GM23338 (cell line): ENCODE results near the gene KRTAP12-4. TPM values are rescaled to one million over a fixed set of nuclear protein-coding genes. Genes with fewer than 3 reads are reported as not detected.

Experiments used
- ATAC-seq: fragments of 200-7000 bp; cut with Tn5 transposase; 3 replicates; pipeline ENCODE4 v1.9.1; 2020
- DNase-seq: peaks from one replicate; pipeline ENCODE4 v3.0.0-alpha.2; 2015; ENCODE audit warnings: low spot score
- H2AFZ ChIP-seq: fragments of 200-600 bp; sonication (generic); 2 replicates; pipeline ENCODE4 v1.8.0; 2016; ENCODE audit warnings: antibody characterized with exemption, mild to moderate bottlenecking, moderate library complexity
- H3F3A ChIP-seq: fragments of 200-600 bp; sonication (generic); replicated peaks from 2 replicates; pipeline ENCODE4 v1.8.0; 2017; ENCODE audit warnings: antibody characterized with exemption, mixed run types, low read depth
- H3K27ac ChIP-seq: fragments of 200-600 bp; sonication (generic); 2 replicates; pipeline ENCODE4 v1.6.1; 2016; ENCODE audit warnings: low read depth
- H3K27me3 ChIP-seq: fragments of 200-600 bp; sonication (generic); 2 replicates; pipeline ENCODE4 v1.8.0; 2016; ENCODE audit warnings: mild to moderate bottlenecking, mixed run types, moderate library complexity; ENCODE audit not compliant: insufficient read depth
- H3K36me3 ChIP-seq: fragments of 200-600 bp; sonication (generic); 2 replicates; pipeline ENCODE4 v1.8.0; 2016; ENCODE audit warnings: mild to moderate bottlenecking; ENCODE audit not compliant: insufficient read depth
- H3K4me1 ChIP-seq: fragments of 200-600 bp; sonication (generic); 2 replicates; pipeline ENCODE4 v1.8.0; 2016; ENCODE audit warnings: mild to moderate bottlenecking, moderate library complexity; ENCODE audit not compliant: insufficient read depth
- H3K4me2 ChIP-seq: fragments of 200-600 bp; sonication (generic); 2 replicates; pipeline ENCODE4 v1.7.1; 2017; ENCODE audit warnings: mixed run types
- H3K4me3 ChIP-seq: fragments of 200-600 bp; sonication (generic); 2 replicates; pipeline ENCODE4 v1.6.1; 2016; ENCODE audit warnings: mixed run types
- H3K79me2 ChIP-seq: fragments of 200-600 bp; sonication (generic); replicated peaks from 2 replicates; pipeline ENCODE4 v1.8.0; 2017; ENCODE audit warnings: mild to moderate bottlenecking; ENCODE audit not compliant: insufficient read depth
- H3K9me2 ChIP-seq: fragments of 200-600 bp; sonication (generic); 2 replicates; pipeline ENCODE4 v1.8.0; 2017; ENCODE audit not compliant: insufficient read depth
- H4K20me1 ChIP-seq: fragments of 200-600 bp; sonication (generic); replicated peaks from 2 replicates; pipeline ENCODE4 v1.8.0; 2017; ENCODE audit warnings: mild to moderate bottlenecking; ENCODE audit not compliant: insufficient read depth
- H3K27ac Mint-ChIP-seq: 2 replicates; pipeline ENCODE4 v1.8.0; 2020; ENCODE audit warnings: inconsistent platforms, mild to moderate bottlenecking, moderate library complexity, mixed read lengths
- H3K27me3 Mint-ChIP-seq: 3 replicates; pipeline ENCODE4 v1.8.0; 2022; ENCODE audit warnings: low read depth, mild to moderate bottlenecking, moderate library complexity, mixed read lengths, inconsistent platforms; ENCODE audit not compliant: insufficient read depth, poor library complexity
- H3K36me3 Mint-ChIP-seq: 3 replicates; pipeline ENCODE4 v1.8.0; 2021; ENCODE audit warnings: low read depth, mild to moderate bottlenecking, inconsistent platforms, moderate library complexity, mixed read lengths
- H3K4me1 Mint-ChIP-seq: 3 replicates; pipeline ENCODE4 v1.8.0; 2020; ENCODE audit warnings: mild to moderate bottlenecking, inconsistent platforms, mixed read lengths
- H3K4me3 Mint-ChIP-seq: 3 replicates; pipeline ENCODE4 v1.8.0; 2021; ENCODE audit warnings: moderate library complexity, mild to moderate bottlenecking, inconsistent platforms, mixed read lengths
- H3K9me3 Mint-ChIP-seq: 3 replicates; pipeline ENCODE4 v1.8.0; 2020; ENCODE audit warnings: moderate library complexity, mild to moderate bottlenecking, inconsistent platforms, mixed read lengths
- CREB1 ChIP-seq: fragments of 250-450 bp; sonication (Bioruptor Pico); IDR thresholded peaks from 2 replicates; pipeline ENCODE4 v1.5.0; 2020; ENCODE audit warnings: low read depth, mild to moderate bottlenecking, moderate library complexity
- EZH2 ChIP-seq: fragments of 200-600 bp; sonication (generic); IDR thresholded peaks from one replicate; pipeline ENCODE4 v1.8.0; 2017; ENCODE audit warnings: antibody characterized with exemption, mild to moderate bottlenecking, low read depth; ENCODE audit not compliant: unreplicated experiment
- EZH2phosphoT487 ChIP-seq: fragments of 200-600 bp; sonication (generic); IDR thresholded peaks from one replicate; pipeline ENCODE4 v1.8.1; 2018; ENCODE audit warnings: antibody characterized with exemption; ENCODE audit not compliant: unreplicated experiment
- JUNB ChIP-seq: IDR thresholded peaks from one replicate; pipeline ENCODE4 v1.6.1; 2016; ENCODE audit warnings: antibody characterized with exemption; ENCODE audit not compliant: unreplicated experiment
- NANOG ChIP-seq: IDR thresholded peaks from 2 replicates; pipeline ENCODE4 v1.6.1; 2016; ENCODE audit warnings: antibody characterized with exemption, borderline replicate concordance
- POLR2AphosphoS5 ChIP-seq: IDR thresholded peaks from 2 replicates; pipeline ENCODE4 v1.6.1; 2016; ENCODE audit warnings: antibody characterized with exemption, low read depth
- STAT1 ChIP-seq: IDR thresholded peaks from one replicate; pipeline ENCODE4 v1.6.1; 2016; ENCODE audit warnings: antibody characterized with exemption; ENCODE audit not compliant: unreplicated experiment
- ZNF114 ChIP-seq: fragments of 250-450 bp; sonication (Bioruptor Pico); IDR thresholded peaks from 2 replicates; pipeline ENCODE4 v1.5.0; 2020; ENCODE audit warnings: mild to moderate bottlenecking, moderate library complexity
- polyA plus RNA-seq: library from polyadenylated mRNA; unstranded; fragments of >200 nt; fragmentation: Nextera tagmentation; extraction: Ambion mirVana; gene quantifications from 2 replicates; pipeline ENCODE4 v1.2.1, GENCODE V29; 2016
- total RNA-seq: library from RNA; depleted of rRNA; stranded (reverse); fragments of >200 nt; shearing (Covaris generic); gene quantifications from 2 replicates; pipeline ENCODE4 v1.2.3, GENCODE V29; 2014
- TF ChIP-seq, protein P1 (sequence below): IDR thresholded peaks from one replicate; pipeline ENCODE4 v1.6.1; 2018; ENCODE audit warnings: antibody characterized with exemption; ENCODE audit not compliant: unreplicated experiment
- TF ChIP-seq, protein P2 (sequence below), 2 experiments: fragments of 200-600 bp in 1 of 2; sonication (generic) in 1 of 2; conservative IDR thresholded peaks; 2 replicates each; pipeline versions ENCODE4 v1.5.1 to v1.6.1; 2016 to 2017; ENCODE audit warnings: antibody characterized with exemption in 2 of 2, low read depth in 2 of 2, mild to moderate bottlenecking in 2 of 2, moderate library complexity in 1 of 2
- TF ChIP-seq, protein P3 (sequence below): IDR thresholded peaks from 2 replicates; pipeline ENCODE4 v1.6.1; 2016; ENCODE audit warnings: antibody characterized with exemption
- TF ChIP-seq, protein P4 (sequence below): fragments of 250-450 bp; sonication (Bioruptor Pico); IDR thresholded peaks from 2 replicates; pipeline ENCODE4 v1.5.0; 2020; ENCODE audit warnings: mild to moderate bottlenecking, moderate library complexity

The KRTAP12-4 gene
- total and polyA plus RNA-seq, 2 experiments from 2014 or later: not detected

DNA sequence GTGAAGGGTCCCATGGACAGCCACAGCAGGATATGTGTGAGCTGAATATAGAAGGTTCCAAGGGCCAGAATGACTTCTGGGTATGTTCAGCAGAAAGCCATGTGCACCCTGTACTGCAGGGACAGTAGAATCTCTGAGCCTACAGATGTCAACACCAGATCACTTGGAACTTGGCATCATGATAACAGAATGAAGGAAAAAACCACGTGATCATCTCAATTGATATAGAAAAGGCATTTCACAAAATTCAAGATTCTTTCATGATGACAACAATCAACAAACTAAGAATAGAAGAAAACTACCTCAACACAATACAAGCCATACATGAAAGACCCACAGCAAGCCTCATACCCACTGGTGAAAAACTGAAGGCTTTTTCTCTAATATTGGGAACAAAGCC, 13.2 kb upstream of the KRTAP12-4 start:
- H3K27ac ChIP-seq: no peak overlapping the region
- Mint-ChIP-seq H3K9me3 (peaks cover 47% of the 10 kb centered on the region), H3K36me3 (peaks cover 12% of the 10 kb centered on the region), H3K4me3 (no peak overlapping the region), H3K27me3 (peaks cover 1% of the 10 kb centered on the region), H3K27ac (no peak overlapping the region), H3K4me1 (no peaks in the 10 kb centered on the region; the same call in 2 of the 3 replicates)
- no peaks in the 10 kb centered on the region for H3K4me1 ChIP-seq
- no peaks in the 10 kb centered on the region for H3K9me2 ChIP-seq
- H3F3A ChIP-seq: no peaks in the 10 kb centered on the region
- H3K27me3 ChIP-seq: no peaks in the 10 kb centered on the region
- DNase-seq (no peak), ATAC-seq (no peak)
- TF ChIP-seq, protein P1, sequence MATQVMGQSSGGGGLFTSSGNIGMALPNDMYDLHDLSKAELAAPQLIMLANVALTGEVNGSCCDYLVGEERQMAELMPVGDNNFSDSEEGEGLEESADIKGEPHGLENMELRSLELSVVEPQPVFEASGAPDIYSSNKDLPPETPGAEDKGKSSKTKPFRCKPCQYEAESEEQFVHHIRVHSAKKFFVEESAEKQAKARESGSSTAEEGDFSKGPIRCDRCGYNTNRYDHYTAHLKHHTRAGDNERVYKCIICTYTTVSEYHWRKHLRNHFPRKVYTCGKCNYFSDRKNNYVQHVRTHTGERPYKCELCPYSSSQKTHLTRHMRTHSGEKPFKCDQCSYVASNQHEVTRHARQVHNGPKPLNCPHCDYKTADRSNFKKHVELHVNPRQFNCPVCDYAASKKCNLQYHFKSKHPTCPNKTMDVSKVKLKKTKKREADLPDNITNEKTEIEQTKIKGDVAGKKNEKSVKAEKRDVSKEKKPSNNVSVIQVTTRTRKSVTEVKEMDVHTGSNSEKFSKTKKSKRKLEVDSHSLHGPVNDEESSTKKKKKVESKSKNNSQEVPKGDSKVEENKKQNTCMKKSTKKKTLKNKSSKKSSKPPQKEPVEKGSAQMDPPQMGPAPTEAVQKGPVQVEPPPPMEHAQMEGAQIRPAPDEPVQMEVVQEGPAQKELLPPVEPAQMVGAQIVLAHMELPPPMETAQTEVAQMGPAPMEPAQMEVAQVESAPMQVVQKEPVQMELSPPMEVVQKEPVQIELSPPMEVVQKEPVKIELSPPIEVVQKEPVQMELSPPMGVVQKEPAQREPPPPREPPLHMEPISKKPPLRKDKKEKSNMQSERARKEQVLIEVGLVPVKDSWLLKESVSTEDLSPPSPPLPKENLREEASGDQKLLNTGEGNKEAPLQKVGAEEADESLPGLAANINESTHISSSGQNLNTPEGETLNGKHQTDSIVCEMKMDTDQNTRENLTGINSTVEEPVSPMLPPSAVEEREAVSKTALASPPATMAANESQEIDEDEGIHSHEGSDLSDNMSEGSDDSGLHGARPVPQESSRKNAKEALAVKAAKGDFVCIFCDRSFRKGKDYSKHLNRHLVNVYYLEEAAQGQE: no peak
- no peak for TF ChIP-seq EZH2
- TF ChIP-seq STAT1: no peak
- TF ChIP-seq EZH2phosphoT487: no peak
- TF ChIP-seq POLR2AphosphoS5: no peak
- no peak for TF ChIP-seq ZNF114 (CRISPR knock-in tag)
- TF ChIP-seq, protein P2, sequence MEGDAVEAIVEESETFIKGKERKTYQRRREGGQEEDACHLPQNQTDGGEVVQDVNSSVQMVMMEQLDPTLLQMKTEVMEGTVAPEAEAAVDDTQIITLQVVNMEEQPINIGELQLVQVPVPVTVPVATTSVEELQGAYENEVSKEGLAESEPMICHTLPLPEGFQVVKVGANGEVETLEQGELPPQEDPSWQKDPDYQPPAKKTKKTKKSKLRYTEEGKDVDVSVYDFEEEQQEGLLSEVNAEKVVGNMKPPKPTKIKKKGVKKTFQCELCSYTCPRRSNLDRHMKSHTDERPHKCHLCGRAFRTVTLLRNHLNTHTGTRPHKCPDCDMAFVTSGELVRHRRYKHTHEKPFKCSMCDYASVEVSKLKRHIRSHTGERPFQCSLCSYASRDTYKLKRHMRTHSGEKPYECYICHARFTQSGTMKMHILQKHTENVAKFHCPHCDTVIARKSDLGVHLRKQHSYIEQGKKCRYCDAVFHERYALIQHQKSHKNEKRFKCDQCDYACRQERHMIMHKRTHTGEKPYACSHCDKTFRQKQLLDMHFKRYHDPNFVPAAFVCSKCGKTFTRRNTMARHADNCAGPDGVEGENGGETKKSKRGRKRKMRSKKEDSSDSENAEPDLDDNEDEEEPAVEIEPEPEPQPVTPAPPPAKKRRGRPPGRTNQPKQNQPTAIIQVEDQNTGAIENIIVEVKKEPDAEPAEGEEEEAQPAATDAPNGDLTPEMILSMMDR (conservative IDR thresholded peaks at IDR 0.05; ENCODE audit: low read depth in 2 of 2): no peak
- TF ChIP-seq, protein P3, sequence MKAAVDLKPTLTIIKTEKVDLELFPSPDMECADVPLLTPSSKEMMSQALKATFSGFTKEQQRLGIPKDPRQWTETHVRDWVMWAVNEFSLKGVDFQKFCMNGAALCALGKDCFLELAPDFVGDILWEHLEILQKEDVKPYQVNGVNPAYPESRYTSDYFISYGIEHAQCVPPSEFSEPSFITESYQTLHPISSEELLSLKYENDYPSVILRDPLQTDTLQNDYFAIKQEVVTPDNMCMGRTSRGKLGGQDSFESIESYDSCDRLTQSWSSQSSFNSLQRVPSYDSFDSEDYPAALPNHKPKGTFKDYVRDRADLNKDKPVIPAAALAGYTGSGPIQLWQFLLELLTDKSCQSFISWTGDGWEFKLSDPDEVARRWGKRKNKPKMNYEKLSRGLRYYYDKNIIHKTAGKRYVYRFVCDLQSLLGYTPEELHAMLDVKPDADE: no peak
- no peak for TF ChIP-seq JUNB
- no peak for TF ChIP-seq NANOG
- TF ChIP-seq CREB1 (CRISPR knock-in tag): no peak
- TF ChIP-seq, protein P4, sequence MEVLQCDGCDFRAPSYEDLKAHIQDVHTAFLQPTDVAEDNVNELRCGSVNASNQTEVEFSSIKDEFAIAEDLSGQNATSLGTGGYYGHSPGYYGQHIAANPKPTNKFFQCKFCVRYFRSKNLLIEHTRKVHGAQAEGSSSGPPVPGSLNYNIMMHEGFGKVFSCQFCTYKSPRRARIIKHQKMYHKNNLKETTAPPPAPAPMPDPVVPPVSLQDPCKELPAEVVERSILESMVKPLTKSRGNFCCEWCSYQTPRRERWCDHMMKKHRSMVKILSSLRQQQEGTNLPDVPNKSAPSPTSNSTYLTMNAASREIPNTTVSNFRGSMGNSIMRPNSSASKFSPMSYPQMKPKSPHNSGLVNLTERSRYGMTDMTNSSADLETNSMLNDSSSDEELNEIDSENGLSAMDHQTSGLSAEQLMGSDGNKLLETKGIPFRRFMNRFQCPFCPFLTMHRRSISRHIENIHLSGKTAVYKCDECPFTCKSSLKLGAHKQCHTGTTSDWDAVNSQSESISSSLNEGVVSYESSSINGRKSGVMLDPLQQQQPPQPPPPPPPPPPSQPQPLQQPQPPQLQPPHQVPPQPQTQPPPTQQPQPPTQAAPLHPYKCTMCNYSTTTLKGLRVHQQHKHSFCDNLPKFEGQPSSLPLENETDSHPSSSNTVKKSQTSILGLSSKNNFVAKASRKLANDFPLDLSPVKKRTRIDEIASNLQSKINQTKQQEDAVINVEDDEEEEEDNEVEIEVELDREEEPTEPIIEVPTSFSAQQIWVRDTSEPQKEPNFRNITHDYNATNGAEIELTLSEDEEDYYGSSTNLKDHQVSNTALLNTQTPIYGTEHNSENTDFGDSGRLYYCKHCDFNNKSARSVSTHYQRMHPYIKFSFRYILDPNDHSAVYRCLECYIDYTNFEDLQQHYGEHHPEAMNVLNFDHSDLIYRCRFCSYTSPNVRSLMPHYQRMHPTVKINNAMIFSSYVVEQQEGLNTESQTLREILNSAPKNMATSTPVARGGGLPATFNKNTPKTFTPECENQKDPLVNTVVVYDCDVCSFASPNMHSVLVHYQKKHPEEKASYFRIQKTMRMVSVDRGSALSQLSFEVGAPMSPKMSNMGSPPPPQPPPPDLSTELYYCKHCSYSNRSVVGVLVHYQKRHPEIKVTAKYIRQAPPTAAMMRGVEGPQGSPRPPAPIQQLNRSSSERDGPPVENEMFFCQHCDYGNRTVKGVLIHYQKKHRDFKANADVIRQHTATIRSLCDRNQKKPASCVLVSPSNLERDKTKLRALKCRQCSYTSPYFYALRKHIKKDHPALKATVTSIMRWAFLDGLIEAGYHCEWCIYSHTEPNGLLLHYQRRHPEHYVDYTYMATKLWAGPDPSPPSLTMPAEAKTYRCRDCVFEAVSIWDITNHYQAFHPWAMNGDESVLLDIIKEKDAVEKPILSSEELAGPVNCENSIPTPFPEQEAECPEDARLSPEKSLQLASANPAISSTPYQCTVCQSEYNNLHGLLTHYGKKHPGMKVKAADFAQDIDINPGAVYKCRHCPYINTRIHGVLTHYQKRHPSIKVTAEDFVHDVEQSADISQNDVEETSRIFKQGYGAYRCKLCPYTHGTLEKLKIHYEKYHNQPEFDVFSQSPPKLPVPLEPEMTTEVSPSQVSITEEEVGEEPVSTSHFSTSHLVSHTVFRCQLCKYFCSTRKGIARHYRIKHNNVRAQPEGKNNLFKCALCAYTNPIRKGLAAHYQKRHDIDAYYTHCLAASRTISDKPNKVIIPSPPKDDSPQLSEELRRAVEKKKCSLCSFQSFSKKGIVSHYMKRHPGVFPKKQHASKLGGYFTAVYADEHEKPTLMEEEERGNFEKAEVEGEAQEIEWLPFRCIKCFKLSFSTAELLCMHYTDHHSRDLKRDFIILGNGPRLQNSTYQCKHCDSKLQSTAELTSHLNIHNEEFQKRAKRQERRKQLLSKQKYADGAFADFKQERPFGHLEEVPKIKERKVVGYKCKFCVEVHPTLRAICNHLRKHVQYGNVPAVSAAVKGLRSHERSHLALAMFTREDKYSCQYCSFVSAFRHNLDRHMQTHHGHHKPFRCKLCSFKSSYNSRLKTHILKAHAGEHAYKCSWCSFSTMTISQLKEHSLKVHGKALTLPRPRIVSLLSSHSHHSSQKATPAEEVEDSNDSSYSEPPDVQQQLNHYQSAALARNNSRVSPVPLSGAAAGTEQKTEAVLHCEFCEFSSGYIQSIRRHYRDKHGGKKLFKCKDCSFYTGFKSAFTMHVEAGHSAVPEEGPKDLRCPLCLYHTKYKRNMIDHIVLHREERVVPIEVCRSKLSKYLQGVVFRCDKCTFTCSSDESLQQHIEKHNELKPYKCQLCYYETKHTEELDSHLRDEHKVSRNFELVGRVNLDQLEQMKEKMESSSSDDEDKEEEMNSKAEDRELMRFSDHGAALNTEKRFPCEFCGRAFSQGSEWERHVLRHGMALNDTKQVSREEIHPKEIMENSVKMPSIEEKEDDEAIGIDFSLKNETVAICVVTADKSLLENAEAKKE (CRISPR knock-in tag): no peak
- H4K20me1 ChIP-seq: no peaks in the 10 kb centered on the region
- no peaks in the 10 kb centered on the region for H3K36me3 ChIP-seq
- no peaks in the 10 kb centered on the region for H3K79me2 ChIP-seq
- no peak overlapping the region for H3K4me3 ChIP-seq
- no peak overlapping the region for H2AFZ ChIP-seq
- no peak overlapping the region for H3K4me2 ChIP-seq
